Gastroesophageal sphincter (tissue), 3 donors: ENCODE measurements around the gene TAS1R1.

Source experiments
- CTCF ChIP-seq, 4 experiments: fragments of 200-600 bp in 2 of 4; fragments of 450-650 bp in 2 of 4; sonication (generic) in 1 of 4; IDR thresholded peaks; one replicate each; pipeline ENCODE4 v1.5.1; 2017 to 2019; ENCODE audit warnings: antibody characterized with exemption in 4 of 4, mild to moderate bottlenecking in 2 of 4, moderate library complexity in 2 of 4
- EP300 ChIP-seq: sonication (generic); formaldehyde crosslinking; IDR thresholded peaks from one replicate; pipeline ENCODE4 v1.6.1; 2017; ENCODE audit warnings: antibody characterized with exemption, mild to moderate bottlenecking
- POLR2A ChIP-seq, 2 donors: fragments of 450-650 bp; IDR thresholded peaks; one replicate each; pipeline ENCODE4 v1.6.1; 2017; ENCODE audit warnings: antibody characterized with exemption in 2 of 2, mild to moderate bottlenecking in 2 of 2, moderate library complexity in 1 of 2

GRCh38 chr1:6624710-6625583 lies 69.8 kb downstream of the TAS1R1 start, which contains the start of gene THAP3:
- TF ChIP-seq POLR2A (IDR thresholded peaks at IDR 0.05) (no peak), CTCF (IDR thresholded peaks at IDR 0.05) (no peak), EP300 (no peak)
